IgD-negative memory B cell (primary cell): ENCODE measurements around the gene CFL1. TPM values are rescaled to one million over a fixed set of nuclear protein-coding genes. Genes with fewer than 3 reads are reported as not detected.
"Not testable (repeated sequence)": the region's sequence is repeated elsewhere in the genome, so short reads cannot be mapped to it uniquely, and the experiment has no call there.

ENCODE experiments used
- H3K27ac Mint-ChIP-seq, 3 donors: one replicate each; pipeline ENCODE4 v1.8.0; 2020 to 2022; ENCODE audit warnings: mild to moderate bottlenecking in 3 of 3, mixed read lengths in 3 of 3, moderate library complexity in 1 of 3
- H3K27me3 Mint-ChIP-seq: one replicate; pipeline ENCODE4 v1.8.0; 2021; ENCODE audit warnings: mixed read lengths
- H3K36me3 Mint-ChIP-seq: one replicate; pipeline ENCODE4 v1.8.0; 2020; ENCODE audit warnings: mild to moderate bottlenecking, mixed read lengths
- H3K4me1 Mint-ChIP-seq, 3 donors: one replicate each; pipeline ENCODE4 v1.8.0; 2020 to 2022; ENCODE audit warnings: mixed read lengths in 3 of 3, mild to moderate bottlenecking in 1 of 3
- H3K4me3 Mint-ChIP-seq, 4 donors: one replicate each; pipeline ENCODE4 v1.8.0; 2020 to 2022; ENCODE audit warnings: mild to moderate bottlenecking in 4 of 4, mixed read lengths in 4 of 4, moderate library complexity in 3 of 4
- H3K9me3 Mint-ChIP-seq, 3 donors: one replicate each; pipeline ENCODE4 v1.8.0; 2020 to 2021; ENCODE audit warnings: mixed read lengths in 3 of 3, mild to moderate bottlenecking in 1 of 3
- polyA plus RNA-seq: library from polyadenylated mRNA; unstranded; fragments of 300-500 nt; fragmentation: Illumina TruSeq; gene quantifications from one replicate; pipeline ENCODE4 v1.2.3, GENCODE V29; 2021

CFL1 gene
- polyA plus RNA-seq, 1 donor from 2014 or later: 2,244 TPM

DNA sequence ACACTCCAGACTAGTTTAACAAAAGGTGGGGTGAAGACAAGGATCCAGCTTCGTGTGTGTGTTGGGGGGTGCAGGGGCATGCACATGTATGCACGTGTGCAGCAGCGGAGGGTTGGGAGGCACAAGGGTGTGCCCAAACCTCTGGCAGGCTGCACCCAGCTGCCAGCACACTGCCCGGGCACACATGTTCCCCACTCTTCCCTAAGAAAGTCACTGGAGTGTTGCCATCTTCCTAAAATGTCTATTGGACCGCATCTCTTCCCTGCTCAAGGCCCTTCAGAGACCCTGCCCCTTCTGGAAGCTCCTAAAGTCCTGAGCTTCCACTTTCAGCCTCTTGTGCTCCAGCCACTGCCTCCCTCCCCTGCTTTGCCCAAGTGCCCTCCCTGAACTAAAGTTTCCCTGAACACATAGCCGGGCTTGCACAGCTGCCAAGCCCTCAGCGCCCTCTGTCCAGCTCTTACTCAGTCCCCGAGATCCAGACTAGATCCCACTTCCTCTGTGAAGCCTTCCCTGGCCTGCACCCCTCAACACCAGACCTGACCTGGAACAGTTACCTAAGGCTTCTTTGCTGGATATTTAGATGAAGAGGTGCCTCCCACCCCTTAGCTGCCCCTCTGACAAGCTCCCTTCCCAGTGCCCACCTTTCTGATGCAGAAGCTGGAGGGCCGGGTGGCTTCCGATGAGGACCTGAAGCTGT, 6.0 kb downstream of the CFL1 start:
- peak overlapping the region in 2 of 3 donors; percentile 50 to 70 for H3K27ac Mint-ChIP-seq
- H3K27me3 Mint-ChIP-seq: no peaks in the 10 kb centered on the region
- H3K9me3 Mint-ChIP-seq: no peaks in the 10 kb centered on the region
- H3K4me3 Mint-ChIP-seq: peak overlapping the region in 1 of 4 donors; percentile 76
- peaks cover 6% of the 10 kb centered on the region for H3K36me3 Mint-ChIP-seq
- peaks cover 21 to 28% (median 24%) of the 10 kb centered on the region in 3 donors for H3K4me1 Mint-ChIP-seq

DNA sequence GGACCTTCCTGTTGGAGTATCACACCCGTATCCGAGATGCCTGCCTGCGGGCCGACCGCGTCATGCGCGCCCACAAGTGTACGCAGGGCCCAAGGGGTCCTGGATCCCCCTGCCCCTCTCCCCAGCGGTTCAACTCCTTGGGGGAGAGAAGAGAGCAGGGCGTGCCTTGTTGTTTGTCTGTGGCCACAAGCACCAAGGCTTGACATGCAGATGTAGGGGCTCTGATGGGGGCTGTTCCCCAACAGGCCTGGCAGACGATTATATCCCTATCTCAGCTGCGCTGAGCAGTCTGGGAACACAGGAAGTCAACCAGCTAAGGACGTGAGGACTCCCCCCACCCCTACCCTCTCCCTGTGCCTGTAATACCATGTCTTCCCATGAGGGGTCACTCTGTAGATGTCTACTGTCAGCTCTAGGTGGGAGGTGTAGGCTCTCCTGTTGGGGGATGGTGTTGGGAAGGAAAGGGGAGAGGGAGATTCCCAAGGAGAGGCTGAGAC, 6.8 kb downstream of the CFL1 start:
- H3K4me1 Mint-ChIP-seq: peaks cover 13 to 21% (median 17%) of the 10 kb centered on the region in 3 donors
- H3K27me3 Mint-ChIP-seq: no peaks in the 10 kb centered on the region
- peaks cover 6% of the 10 kb centered on the region for H3K36me3 Mint-ChIP-seq
- no peaks in the 10 kb centered on the region for H3K9me3 Mint-ChIP-seq
- H3K4me3 Mint-ChIP-seq: no peak overlapping the region
- H3K27ac Mint-ChIP-seq: peak overlapping the region in 1 of 3 donors; percentile 31

DNA sequence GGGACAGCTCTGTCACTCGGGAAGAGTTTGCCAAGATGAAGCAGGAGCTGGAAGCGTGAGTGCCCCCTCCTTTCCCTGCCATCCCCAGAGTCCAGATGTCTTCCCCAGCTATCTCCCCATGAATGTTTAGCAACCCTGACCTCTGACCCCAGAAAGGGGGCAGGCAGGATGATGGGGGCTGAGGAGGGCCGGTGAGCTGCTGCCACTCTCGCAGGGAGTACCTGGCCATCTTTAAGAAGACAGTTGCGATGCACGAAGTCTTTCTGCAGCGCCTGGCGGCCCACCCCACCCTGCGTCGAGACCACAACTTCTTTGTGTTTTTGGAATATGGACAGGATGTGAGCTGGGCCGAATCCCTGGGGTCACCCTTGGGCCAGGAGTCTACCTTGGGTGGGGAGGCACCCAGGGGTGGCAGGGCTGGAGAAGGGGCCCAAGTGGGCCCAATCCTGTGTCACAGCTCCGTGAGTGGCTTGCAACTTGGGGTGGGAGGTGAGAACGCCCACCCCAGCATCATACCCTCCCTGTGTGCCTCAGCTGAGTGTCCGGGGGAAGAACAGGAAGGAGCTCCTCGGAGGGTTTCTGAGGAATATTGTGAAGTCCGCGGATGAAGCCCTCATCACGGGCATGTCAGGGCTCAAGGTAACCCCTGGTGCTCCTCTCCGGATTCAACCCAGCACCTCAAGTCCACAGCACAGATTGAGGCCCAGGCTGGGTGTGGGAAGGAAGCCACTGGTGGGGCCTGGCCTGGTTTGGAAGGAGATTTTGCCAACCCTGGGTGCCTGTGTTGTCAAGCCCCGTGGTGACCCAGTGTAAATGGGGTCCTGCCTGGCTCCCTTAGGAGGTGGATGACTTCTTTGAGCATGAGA, 7.5 kb downstream of the CFL1 start:
- H3K27ac Mint-ChIP-seq: no peak overlapping the region

DNA sequence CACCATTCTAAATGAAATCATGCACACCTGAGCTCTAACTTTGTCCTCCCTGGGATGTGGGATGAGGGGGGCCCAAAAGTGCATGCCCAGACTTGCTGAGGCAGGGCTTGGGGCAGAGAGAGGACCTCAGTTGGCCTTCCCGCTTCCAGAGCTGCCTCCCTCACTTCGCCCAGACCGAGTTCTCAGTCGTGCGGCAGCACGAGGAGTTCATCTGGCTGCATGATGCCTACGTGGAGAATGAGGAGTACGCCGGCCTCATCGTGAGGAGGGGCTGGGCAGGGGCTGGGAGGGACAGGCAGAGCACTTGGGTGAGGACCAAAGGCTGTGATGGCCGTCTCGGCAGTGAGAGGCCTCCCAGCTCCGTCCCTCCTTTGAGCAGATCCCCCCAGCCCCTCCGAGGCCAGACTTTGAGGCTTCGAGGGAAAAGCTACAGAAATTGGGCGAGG, 8.2 kb downstream of the CFL1 start:
- Mint-ChIP-seq H3K27me3 (no peaks in the 10 kb centered on the region), H3K4me1 (peaks cover 10 to 12% (median 10%) of the 10 kb centered on the region in 3 donors), H3K27ac (peak overlapping the region in 1 of 3 donors; percentile 23), H3K9me3 (no peaks in the 10 kb centered on the region), H3K4me3 (peak overlapping the region in 1 of 4 donors; percentile 20), H3K36me3 (peaks cover 4% of the 10 kb centered on the region)

More for the DNA sequence above, 7.5 kb downstream of the CFL1 start:
- peaks cover 12 to 14% (median 13%) of the 10 kb centered on the region in 3 donors for H3K4me1 Mint-ChIP-seq
- peak overlapping the region in 1 of 4 donors; percentile 20 for H3K4me3 Mint-ChIP-seq
- no peaks in the 10 kb centered on the region for H3K27me3 Mint-ChIP-seq
- no peaks in the 10 kb centered on the region for H3K9me3 Mint-ChIP-seq
- peaks cover 5% of the 10 kb centered on the region for H3K36me3 Mint-ChIP-seq

DNA sequence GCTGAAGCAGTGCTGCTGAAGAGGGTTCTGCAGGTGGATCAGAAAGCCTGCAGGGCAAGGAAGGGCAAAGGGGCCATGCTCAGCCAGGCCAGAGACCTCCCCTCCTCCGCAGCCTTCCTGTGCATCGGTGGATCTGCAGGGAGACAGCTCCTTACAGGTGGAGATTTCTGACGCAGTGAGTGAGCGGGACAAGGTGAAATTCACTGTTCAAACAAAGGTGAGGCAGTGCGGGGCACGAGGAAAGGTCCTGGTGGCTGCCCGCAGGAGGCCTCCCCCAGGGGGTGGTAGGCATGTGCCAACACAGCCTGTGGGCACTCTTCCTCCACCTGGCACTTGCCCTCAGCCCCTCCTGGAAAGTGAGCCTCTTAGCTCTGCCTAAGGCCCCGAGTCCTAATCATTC, 8.6 kb downstream of the CFL1 start:
- H3K27ac Mint-ChIP-seq: peak overlapping the region in 1 of 3 donors; percentile 23
- H3K4me1 Mint-ChIP-seq: peaks cover 6 to 7% (median 7%) of the 10 kb centered on the region in 3 donors
- H3K4me3 Mint-ChIP-seq: no peak overlapping the region
- no peaks in the 10 kb centered on the region for H3K9me3 Mint-ChIP-seq
- no peaks in the 10 kb centered on the region for H3K27me3 Mint-ChIP-seq
- H3K36me3 Mint-ChIP-seq: peaks cover 3% of the 10 kb centered on the region

DNA sequence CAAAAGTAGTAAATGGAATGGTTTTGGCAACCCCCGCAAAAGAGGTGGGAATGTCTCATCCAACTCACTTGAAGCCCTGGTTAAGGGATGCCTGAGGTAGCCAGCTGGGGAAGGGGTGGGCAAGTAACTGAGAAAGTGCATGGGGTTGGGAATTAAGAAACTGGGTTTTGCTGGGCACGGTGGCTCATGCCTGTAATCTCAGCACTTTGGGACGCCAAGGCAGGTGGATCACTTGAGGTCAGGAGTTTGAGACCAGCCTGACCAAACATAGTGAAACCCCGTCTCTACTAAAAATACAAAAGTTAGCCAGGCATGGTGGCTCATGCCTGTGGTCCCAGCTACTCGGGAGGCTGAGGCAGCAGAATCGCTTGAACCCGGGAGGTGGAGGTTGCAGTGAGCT, 9.3 kb downstream of the CFL1 start:
- H3K27ac Mint-ChIP-seq: peak overlapping the region in 1 of 3 donors; percentile 46
- not testable (repeated sequence) for H3K4me1 Mint-ChIP-seq, H3K36me3 Mint-ChIP-seq, H3K4me3 Mint-ChIP-seq, H3K9me3 Mint-ChIP-seq, H3K27me3 Mint-ChIP-seq

DNA sequence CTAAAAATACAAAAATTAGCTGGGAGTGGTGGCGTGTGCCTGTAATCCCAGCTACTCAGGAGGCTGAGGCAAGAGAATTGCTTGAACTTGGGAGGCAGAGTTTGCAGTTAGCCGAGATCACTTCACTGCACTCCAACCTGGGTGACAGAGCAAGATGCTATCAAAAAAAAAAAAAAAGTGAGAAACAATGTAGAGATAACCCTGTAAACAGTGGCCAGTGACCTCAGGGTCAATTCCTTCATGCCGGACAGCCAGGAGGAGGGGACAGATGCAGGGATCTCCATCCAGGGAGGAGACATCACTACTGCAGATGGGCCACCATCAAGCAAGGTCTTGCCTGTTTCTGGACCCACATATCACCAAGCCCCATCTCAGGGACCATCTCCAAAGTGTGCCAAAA, 10.2 kb downstream of the CFL1 start:
- Mint-ChIP-seq H3K4me3 (no peak overlapping the region), H3K27me3 (no peaks in the 10 kb centered on the region), H3K4me1 (peaks cover 0 to 5% (median 2%) of the 10 kb centered on the region in 3 donors), H3K27ac (no peak overlapping the region), H3K36me3 (no peaks in the 10 kb centered on the region), H3K9me3 (no peaks in the 10 kb centered on the region)

DNA sequence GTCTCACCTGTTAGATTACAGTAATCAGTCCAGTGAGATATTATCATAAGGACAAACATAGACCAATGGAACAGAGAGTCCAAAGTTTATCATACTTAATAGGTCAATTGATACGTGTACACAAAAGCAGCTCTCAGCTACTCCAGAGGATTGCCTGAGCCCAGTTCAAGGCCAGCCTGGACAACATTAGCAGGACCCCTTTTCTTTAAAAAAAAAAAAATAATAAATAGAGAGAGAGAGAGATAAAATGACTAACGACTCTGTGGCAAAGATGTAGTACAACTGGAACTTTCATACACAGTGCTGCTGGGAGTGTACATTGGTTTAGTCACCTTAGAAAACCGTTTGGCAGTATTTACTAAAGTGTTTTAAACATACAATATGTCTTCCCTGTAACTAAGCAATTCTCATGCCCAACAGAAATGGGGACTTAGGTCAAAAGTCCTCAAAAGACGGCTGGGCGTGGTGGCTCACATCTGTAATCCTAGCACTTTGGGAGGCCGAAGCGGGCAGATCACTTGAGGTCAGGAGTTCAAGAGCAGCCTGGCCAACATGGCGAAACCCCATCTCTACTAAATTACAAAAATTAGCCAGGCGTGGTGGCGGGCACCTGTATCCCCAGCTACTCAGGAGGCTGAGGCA, 13.6 kb downstream of the CFL1 start:
- Mint-ChIP-seq H3K27ac (no peak overlapping the region), H3K36me3 (no peaks in the 10 kb centered on the region), H3K9me3 (no peaks in the 10 kb centered on the region), H3K4me3 (no peak overlapping the region), H3K27me3 (no peaks in the 10 kb centered on the region), H3K4me1 (no peaks in the 10 kb centered on the region)

DNA sequence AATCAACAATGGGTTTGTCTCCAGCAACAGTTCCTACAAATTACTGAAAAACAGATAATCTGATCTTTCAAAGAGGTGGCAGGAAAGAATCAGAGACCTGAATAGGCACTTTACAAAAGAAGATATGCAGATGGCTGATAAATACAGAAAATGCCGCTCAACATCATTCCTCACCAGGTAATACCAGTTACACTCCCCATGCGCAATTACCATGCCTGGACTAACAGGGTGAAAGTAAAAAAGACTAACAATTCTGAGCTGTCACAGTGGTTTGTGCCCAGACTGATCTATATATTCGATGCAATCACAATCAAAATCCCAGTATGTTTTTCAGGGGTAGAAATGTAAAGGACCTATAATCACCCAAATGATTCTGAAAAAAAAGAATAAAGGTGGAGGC, 14.2 kb downstream of the CFL1 start:
- Mint-ChIP-seq H3K4me1 (no peaks in the 10 kb centered on the region), H3K4me3 (no peak overlapping the region), H3K27me3 (no peaks in the 10 kb centered on the region), H3K36me3 (no peaks in the 10 kb centered on the region), H3K27ac (no peak overlapping the region), H3K9me3 (no peaks in the 10 kb centered on the region)

DNA sequence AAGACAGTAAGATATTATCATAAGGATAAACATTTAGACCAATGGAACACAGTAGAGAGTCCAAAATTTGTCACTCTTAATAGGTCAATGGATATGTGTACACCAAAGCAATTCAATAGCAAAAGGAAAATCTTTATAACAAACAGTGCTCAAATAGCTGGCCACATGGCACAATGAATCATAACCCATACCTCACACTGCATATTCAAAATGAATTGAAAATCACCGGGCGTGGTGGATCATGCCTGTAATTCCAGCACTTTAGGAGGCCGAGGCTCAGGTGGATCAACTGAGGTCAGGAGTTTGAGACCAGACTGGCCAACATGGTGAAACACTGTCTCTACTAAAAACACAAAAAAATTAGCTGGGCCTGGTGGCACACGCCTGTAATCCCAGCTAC, 15.8 kb downstream of the CFL1 start:
- no peaks in the 10 kb centered on the region for H3K36me3 Mint-ChIP-seq
- no peaks in the 10 kb centered on the region for H3K9me3 Mint-ChIP-seq
- no peaks in the 10 kb centered on the region for H3K27me3 Mint-ChIP-seq
- no peak overlapping the region for H3K4me3 Mint-ChIP-seq
- H3K27ac Mint-ChIP-seq: no peak overlapping the region
- no peaks in the 10 kb centered on the region for H3K4me1 Mint-ChIP-seq

DNA sequence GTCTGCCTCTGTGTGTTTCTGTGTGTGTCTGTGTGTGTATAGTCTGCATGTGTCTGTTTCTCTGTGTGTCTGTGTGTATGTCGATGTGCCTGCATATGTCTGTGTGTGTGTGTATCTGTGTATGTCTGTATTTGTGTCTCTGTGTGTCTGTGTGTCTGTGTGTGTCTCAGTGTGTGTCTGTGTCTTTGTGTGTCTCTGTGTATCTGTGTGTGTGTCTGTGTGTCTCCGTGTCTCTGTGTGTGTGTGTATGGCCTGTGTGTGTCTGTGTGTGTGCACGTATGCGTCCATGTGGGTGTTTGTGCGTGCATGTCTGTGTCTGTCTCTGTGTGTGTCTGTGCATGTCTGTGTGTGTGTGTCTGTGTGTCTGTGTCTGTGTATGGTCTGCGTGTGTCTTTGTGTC, 23.8 kb downstream of the CFL1 start:
- Mint-ChIP-seq H3K4me1 (peaks cover 0 to 6% (median 6%) of the 10 kb centered on the region in 3 donors), H3K27me3 (peaks cover 1% of the 10 kb centered on the region)

DNA sequence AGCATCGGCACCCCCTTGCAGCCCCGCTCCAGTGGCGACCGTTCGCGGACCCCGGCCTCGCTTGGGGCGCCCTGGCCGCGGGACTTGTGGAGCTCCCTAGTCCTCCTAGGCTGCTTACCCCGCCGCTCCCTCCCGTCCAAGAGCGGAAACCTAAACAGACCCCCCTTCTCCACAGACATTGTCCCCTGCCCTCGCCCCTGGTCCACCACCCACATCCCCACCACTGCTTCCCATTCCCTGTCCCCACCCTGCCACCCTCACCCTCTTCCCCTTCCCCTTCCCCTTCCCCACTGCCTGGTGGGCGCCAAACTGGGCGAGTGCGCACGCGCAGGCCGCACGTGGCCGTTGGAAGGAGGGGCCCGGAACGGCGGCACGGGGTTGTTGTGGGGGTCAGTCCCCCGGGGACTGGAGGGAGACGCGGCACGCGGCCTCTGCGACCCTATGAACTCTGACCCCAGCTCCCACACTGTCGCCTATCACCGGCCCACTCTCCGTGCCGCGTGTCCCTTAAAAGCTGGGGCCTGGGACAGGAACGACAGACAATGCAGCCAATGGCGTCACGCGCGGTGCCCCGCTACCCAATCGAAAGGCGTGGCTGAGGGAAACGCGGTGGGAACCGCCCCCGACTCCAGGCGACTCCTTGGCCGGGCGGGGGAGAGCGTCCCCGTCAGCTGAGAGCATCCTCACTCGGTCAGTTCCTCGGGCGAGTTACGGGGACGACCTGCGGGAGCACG, 24.5 kb downstream of the CFL1 start, which contains the start of gene SNX32:
TSS of gene SNX32 (plus strand) at position 667 of the 734 bp plus-strand sequence. CDS start 103 bp downstream, outside the sequence.
- Mint-ChIP-seq H3K27ac (peak within 1 kb of the TSS in 2 of 3 donors; percentile 24 to 84), H3K4me3 (peak within 1 kb of the TSS in 1 of 4 donors; percentile 63), H3K4me1 (peaks cover 0 to 6% (median 6%) of the 10 kb centered on the region in 3 donors), H3K27me3 (peaks cover 1% of the 10 kb centered on the region), H3K9me3 (no peaks in the 10 kb centered on the region), H3K36me3 (no peaks in the 10 kb centered on the region)

More for the DNA sequence above, 23.8 kb downstream of the CFL1 start:
- Mint-ChIP-seq H3K4me3 (no peak overlapping the region), H3K9me3 (no peaks in the 10 kb centered on the region), H3K36me3 (no peaks in the 10 kb centered on the region), H3K27ac (no peak overlapping the region)

DNA sequence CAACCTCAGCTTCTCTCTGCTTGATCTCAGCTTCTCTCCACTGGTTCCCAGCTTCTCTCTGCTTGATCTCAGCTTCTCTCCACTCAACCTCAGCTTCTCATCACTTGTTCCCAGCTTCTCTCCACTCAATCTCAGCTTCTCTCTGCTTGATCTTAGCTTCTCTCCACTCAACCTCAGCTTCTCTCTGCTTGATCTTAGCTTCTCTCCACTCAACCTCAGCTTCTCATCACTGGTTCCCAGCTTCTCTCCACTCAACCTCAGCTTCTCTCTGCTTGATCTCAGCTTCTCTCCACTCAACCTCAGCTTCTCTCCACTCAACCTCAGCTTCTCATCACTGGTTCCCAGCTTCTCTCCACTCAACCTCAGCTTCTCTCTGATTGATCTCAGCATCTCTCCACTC, 25.7 kb downstream of the CFL1 start:
- H3K4me1 Mint-ChIP-seq, H3K36me3 Mint-ChIP-seq, H3K27me3 Mint-ChIP-seq, H3K9me3 Mint-ChIP-seq, H3K27ac Mint-ChIP-seq: not testable (repeated sequence)
- peak overlapping the region in 1 of 4 donors; percentile 0 for H3K4me3 Mint-ChIP-seq

DNA sequence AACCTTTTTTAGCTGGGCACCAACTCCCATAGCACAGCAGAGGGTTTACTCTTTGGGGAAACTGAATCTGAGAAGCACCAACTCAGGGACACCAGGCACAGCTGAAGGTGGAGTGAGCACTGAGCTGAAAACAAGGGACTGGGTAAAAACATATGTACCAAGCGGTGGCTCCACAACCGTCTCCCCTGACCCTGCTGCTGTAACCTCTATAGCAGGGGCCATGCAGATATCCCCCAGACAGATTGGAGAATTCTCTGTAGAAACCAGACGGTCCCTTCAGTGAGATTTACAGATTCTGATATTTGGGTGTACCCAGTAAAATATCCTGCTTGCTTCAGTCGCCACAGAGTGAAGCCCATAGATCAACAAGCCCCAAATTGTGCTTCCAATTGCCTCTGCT, 28.5 kb downstream of the CFL1 start:
- Mint-ChIP-seq H3K4me3 (peak overlapping the region in 1 of 4 donors; percentile 39), H3K4me1 (peaks cover 0 to 6% (median 6%) of the 10 kb centered on the region in 3 donors), H3K9me3 (no peaks in the 10 kb centered on the region), H3K36me3 (no peaks in the 10 kb centered on the region), H3K27ac (no peak overlapping the region), H3K27me3 (peaks cover 1% of the 10 kb centered on the region)
